ENCODE data around the gene BRINP2.

Gene BRINP2

DNA sequence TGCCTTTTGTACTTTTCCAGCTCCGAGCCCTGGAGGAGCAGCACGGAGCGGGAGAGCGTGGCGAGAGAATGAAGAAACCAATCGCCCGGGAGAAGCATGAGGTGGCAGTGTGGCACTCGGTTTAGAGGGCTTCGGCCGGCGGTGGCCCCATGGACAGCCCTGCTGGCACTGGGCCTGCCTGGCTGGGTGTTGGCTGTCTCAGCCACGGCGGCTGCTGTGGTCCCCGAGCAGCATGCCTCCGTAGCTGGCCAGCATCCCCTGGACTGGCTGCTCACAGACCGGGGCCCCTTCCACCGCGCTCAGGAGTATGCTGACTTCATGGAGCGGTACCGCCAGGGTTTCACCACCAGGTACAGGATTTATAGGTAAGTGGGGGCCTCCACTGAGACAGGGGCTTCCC, 59.0 kb downstream of the BRINP2 start:
- ChIA-PET CTCF (no interaction called here), POLR2A (no interaction called here)
- no peak for TF ChIP-seq L3MBTL2 (conservative IDR thresholded peaks at IDR 0.05)
- TF ChIP-seq ARNT (IDR thresholded peaks at IDR 0.05) = no peak
- TF ChIP-seq SP1 (IDR thresholded peaks at IDR 0.05) = no peak
- TF ChIP-seq BHLHE40 (IDR thresholded peaks at IDR 0.05; ENCODE audit: borderline replicate concordance) = no peak
- TF ChIP-seq FOXK2 (IDR thresholded peaks at IDR 0.05) = no peak
- TF ChIP-seq NFRKB (IDR thresholded peaks at IDR 0.05) = no peak
- no peak for TF ChIP-seq HDGF (IDR thresholded peaks at IDR 0.05; ENCODE audit: borderline replicate concordance)
- TF ChIP-seq, protein P1, sequence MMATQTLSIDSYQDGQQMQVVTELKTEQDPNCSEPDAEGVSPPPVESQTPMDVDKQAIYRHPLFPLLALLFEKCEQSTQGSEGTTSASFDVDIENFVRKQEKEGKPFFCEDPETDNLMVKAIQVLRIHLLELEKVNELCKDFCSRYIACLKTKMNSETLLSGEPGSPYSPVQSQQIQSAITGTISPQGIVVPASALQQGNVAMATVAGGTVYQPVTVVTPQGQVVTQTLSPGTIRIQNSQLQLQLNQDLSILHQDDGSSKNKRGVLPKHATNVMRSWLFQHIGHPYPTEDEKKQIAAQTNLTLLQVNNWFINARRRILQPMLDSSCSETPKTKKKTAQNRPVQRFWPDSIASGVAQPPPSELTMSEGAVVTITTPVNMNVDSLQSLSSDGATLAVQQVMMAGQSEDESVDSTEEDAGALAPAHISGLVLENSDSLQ (IDR thresholded peaks at IDR 0.05) = no peak
- TF ChIP-seq FOXA1 (IDR thresholded peaks at IDR 0.05) = no peak
- no peak for TF ChIP-seq LEF1 (IDR thresholded peaks at IDR 0.05; ENCODE audit: borderline replicate concordance)
- no peak for TF ChIP-seq ELF4 (IDR thresholded peaks at IDR 0.05)
- no peak for TF ChIP-seq TARDBP (IDR thresholded peaks at IDR 0.05)
- no peak for TF ChIP-seq CTBP1 (IDR thresholded peaks at IDR 0.05; ENCODE audit: borderline replicate concordance)
- no peak for TF ChIP-seq SUZ12 (IDR thresholded peaks at IDR 0.05)
- no peak for DNase-seq (ENCODE audit: extremely low spot score)

DNA sequence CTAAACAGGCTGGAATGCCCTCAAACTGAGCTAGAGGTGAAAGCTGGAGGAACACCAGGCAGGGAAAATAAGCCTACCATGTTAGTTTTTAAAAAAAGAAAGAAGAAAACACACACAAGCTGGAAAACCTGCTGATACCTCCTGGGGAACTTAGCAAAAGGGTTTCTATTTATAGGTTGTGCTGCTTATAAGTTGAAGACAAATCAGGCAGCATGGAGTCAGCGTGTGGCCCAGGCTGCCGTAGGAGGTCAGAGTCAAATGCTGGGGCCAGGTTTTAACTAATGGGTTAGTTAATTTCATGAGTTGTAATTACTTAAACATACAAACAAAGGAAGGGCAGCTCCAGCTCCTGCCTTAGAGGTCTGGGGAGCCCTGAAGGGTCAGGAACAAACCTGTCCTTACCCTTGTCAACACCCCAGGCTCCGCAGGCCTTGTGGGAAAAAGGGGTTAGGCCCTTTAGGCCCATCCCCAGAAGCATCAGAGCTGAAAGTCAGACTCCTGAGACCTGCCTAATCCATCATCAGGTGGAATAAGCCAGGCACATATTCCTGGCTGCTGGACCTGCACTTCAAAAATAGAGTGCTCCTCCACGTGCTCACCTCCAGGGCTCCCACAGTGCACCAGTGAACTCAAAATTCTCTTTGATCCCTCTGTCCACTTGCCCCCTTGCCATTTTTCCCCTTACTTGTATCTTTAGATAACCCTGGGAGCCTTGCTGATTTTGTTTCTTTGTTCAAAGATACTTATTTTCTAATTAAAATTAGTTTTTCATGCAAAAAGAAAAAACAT, 59.7 kb downstream of the BRINP2 start:
- TF ChIP-seq L3MBTL2 (conservative IDR thresholded peaks at IDR 0.05) (no peak), ARNT (IDR thresholded peaks at IDR 0.05) (no peak), TARDBP (IDR thresholded peaks at IDR 0.05) (no peak), BHLHE40 (IDR thresholded peaks at IDR 0.05; ENCODE audit: borderline replicate concordance) (no peak)
- TF ChIP-seq, protein P1 (IDR thresholded peaks at IDR 0.05) = no peak
- POLR2A ChIA-PET = no interaction called here
- no peak for DNase-seq (ENCODE audit: extremely low spot score)
- CTCF ChIA-PET = no interaction called here

DNA sequence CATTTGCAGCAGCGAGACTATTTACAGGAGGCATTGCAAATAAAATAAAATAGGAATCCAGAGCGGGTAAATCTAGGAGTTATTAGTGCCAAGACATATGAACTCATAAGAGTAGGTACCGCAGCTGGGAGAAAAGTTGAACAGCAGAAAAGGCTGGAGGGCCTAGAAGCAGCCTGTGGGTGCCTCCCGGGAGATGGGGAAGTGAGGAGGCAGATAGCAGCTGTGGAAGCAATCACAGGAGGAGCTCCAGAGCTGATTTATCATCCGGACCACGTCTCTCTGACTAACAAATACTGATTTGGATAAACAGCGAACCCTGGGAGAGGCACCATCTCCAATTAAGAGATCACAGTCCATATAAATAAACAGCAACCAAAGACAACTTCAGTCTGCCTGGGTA, 64.6 kb downstream of the BRINP2 start:
- no peak for DNase-seq (ENCODE audit: extremely low spot score)
- ChIA-PET POLR2A (no interaction called here), CTCF (no interaction called here)
- TF ChIP-seq FOXK2 (IDR thresholded peaks at IDR 0.05) (no peak), LEF1 (IDR thresholded peaks at IDR 0.05; ENCODE audit: borderline replicate concordance) (no peak), NFRKB (IDR thresholded peaks at IDR 0.05) (no peak), BHLHE40 (IDR thresholded peaks at IDR 0.05; ENCODE audit: borderline replicate concordance) (no peak), FOXM1 (IDR thresholded peaks at IDR 0.05; ENCODE audit: borderline replicate concordance) (no peak), SP1 (IDR thresholded peaks at IDR 0.05) (no peak), FOXA1 (IDR thresholded peaks at IDR 0.05) (no peak), HDGF (IDR thresholded peaks at IDR 0.05; ENCODE audit: borderline replicate concordance) (no peak), TARDBP (IDR thresholded peaks at IDR 0.05) (no peak), L3MBTL2 (conservative IDR thresholded peaks at IDR 0.05) (no peak), ZNF384 (IDR thresholded peaks at IDR 0.05) (no peak), CTBP1 (IDR thresholded peaks at IDR 0.05; ENCODE audit: borderline replicate concordance) (no peak), ARNT (IDR thresholded peaks at IDR 0.05) (no peak), SUZ12 (IDR thresholded peaks at IDR 0.05) (no peak), ELF4 (IDR thresholded peaks at IDR 0.05) (no peak)
- TF ChIP-seq, protein P1 (IDR thresholded peaks at IDR 0.05) = no peak

- ChIA-PET POLR2A (no interaction called here), CTCF (no interaction called here)
- no peak for TF ChIP-seq FOXA1 (IDR thresholded peaks at IDR 0.05)
- no peak for TF ChIP-seq BHLHE40 (IDR thresholded peaks at IDR 0.05; ENCODE audit: borderline replicate concordance)
- TF ChIP-seq, protein P1 (IDR thresholded peaks at IDR 0.05) = no peak; the same call in 1 of the 2 replicates
- no peak for TF ChIP-seq FOXM1 (IDR thresholded peaks at IDR 0.05; ENCODE audit: borderline replicate concordance)
- TF ChIP-seq ZNF384 (IDR thresholded peaks at IDR 0.05) = no peak
- TF ChIP-seq L3MBTL2 (conservative IDR thresholded peaks at IDR 0.05) = no peak
- no peak for TF ChIP-seq FOXK2 (IDR thresholded peaks at IDR 0.05)
- no peak for TF ChIP-seq CTBP1 (IDR thresholded peaks at IDR 0.05; ENCODE audit: borderline replicate concordance)
- no peak for TF ChIP-seq SUZ12 (IDR thresholded peaks at IDR 0.05)
- TF ChIP-seq NFRKB (IDR thresholded peaks at IDR 0.05) = no peak
- TF ChIP-seq LEF1 (IDR thresholded peaks at IDR 0.05; ENCODE audit: borderline replicate concordance) = no peak
- DNase-seq (ENCODE audit: extremely low spot score) = no peak
Observed at GRCh38 chr1:177236962-177237361, 66.2 kb downstream of the BRINP2 start.

DNA sequence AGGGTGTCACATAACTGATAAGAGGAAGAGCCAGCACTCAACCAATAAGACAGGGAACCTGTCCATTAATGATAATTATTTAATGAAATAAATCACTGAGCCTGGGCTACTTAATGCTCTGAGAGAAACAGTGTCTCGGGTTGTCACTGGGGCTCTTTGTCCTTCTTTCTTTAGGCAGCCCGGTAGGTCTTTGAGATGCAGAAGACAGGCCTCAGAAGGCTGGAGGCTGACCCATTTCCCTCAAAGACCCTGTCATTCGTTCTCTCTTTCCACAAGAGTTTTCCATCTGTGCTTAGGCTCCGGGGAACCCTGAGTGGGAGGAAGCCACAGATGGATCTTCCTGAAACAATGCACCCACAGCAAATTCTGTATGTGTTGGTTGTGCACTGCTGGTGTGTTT, 68.2 kb downstream of the BRINP2 start:
- no peak for TF ChIP-seq CTBP1 (IDR thresholded peaks at IDR 0.05; ENCODE audit: borderline replicate concordance)
- no peak for TF ChIP-seq L3MBTL2 (conservative IDR thresholded peaks at IDR 0.05)
- no peak for TF ChIP-seq TARDBP (IDR thresholded peaks at IDR 0.05)
- TF ChIP-seq FOXA1 (IDR thresholded peaks at IDR 0.05) = no peak
- no peak for TF ChIP-seq FOXK2 (IDR thresholded peaks at IDR 0.05)
- no peak for TF ChIP-seq FOXM1 (IDR thresholded peaks at IDR 0.05; ENCODE audit: borderline replicate concordance)
- TF ChIP-seq ZNF384 (IDR thresholded peaks at IDR 0.05) = no peak
- ChIA-PET POLR2A (no interaction called here), CTCF (no interaction called here)
- DNase-seq (ENCODE audit: extremely low spot score) = no peak

GRCh38 chr1:177239792-177240191, 69.0 kb downstream of the BRINP2 start:
- TF ChIP-seq ZNF384 (IDR thresholded peaks at IDR 0.05) = no peak
- ChIA-PET CTCF (no interaction called here), POLR2A (no interaction called here)
- DNase-seq (ENCODE audit: extremely low spot score) = no peak

Measured in HEK293T (cell line).